Kidney (tissue), 14 donors: ENCODE results near the gene LYST. TPM values are rescaled to one million over a fixed set of nuclear protein-coding genes. Genes with fewer than 3 reads are reported as not detected.

Experiments
- DNase-seq, 5 donors: peaks; one replicate each; pipeline ENCODE4 v3.0.0-alpha.2; 2013 to 2020
- FAIRE-seq: peaks from 2 replicates; lab custom pipeline; 2012; peaks lifted over from hg19 to GRCh38; lab: Jason Lieb, UNC
- H3K27ac ChIP-seq, 2 donors: one replicate each; pipeline ENCODE4 v1.7.0; 2013; ENCODE audit warnings: low read depth in 2 of 2, low read length in 2 of 2, inconsistent platforms in 1 of 2
- H3K27me3 ChIP-seq: one replicate; pipeline ENCODE4 v1.7.1; 2013; ENCODE audit warnings: low read length, inconsistent platforms; ENCODE audit not compliant: control insufficient read depth, insufficient read depth
- H3K36me3 ChIP-seq, 3 donors: one replicate each; pipeline versions ENCODE4 v1.7.0 to v1.7.1; 2013; ENCODE audit warnings: low read length in 3 of 3, control low read depth in 1 of 3, inconsistent platforms in 1 of 3; ENCODE audit not compliant: insufficient read depth in 3 of 3, control insufficient read depth in 2 of 3
- H3K4me1 ChIP-seq, 3 donors: one replicate each; pipeline versions ENCODE4 v1.7.0 to v1.7.1; 2013; ENCODE audit warnings: low read length in 3 of 3, inconsistent platforms in 1 of 3, low read depth in 1 of 3; ENCODE audit not compliant: control insufficient read depth in 2 of 3, insufficient read depth in 2 of 3
- H3K4me3 ChIP-seq, 3 donors: one replicate each; pipeline versions ENCODE4 v1.7.0 to v1.8.1; 2013; ENCODE audit warnings: low read length in 3 of 3, control low read depth in 1 of 3, inconsistent platforms in 1 of 3
- H3K9ac ChIP-seq, 3 donors: one replicate each; pipeline versions ENCODE4 v1.7.0 to v1.7.1; 2013; ENCODE audit warnings: low read length in 3 of 3, control low read depth in 1 of 3, inconsistent platforms in 1 of 3
- H3K9me3 ChIP-seq, 3 donors: one replicate each; pipeline versions ENCODE4 v1.7.0 to v1.7.1; 2013; ENCODE audit warnings: low read length in 3 of 3, control low read depth in 1 of 3, inconsistent platforms in 1 of 3; ENCODE audit not compliant: control insufficient read depth in 2 of 3, insufficient read depth in 1 of 3
- CTCF ChIP-seq: IDR thresholded peaks from 3 replicates; pipeline ENCODE4 v1.5.1; 2012; ENCODE audit warnings: mild to moderate bottlenecking, moderate library complexity, borderline replicate concordance; ENCODE audit not compliant: insufficient read depth; ENCODE audit errors: extremely low read depth
- intact Hi-C: fragments of 100-400 bp; cut with DNase I; formaldehyde crosslinking; loops from one replicate; pipeline ENCODE4 v1.11.1; 2022
- polyA plus RNA-seq: library from polyadenylated mRNA; stranded (reverse); fragments of 350-450 nt; fragmentation: Illumina TruSeq; extraction: RNeasy Lipid Tissue Mini Kit (QIAGEN cat#74804); gene quantifications from one replicate; pipeline ENCODE4 v1.2.3, GENCODE V29; 2014; ENCODE audit warnings: low read depth, low replicate concordance; ENCODE audit not compliant: insufficient read depth
- total RNA-seq: library from RNA; stranded (reverse); fragmentation: NEBNext Ultra II Directional; extraction: Animal tissue kit (Norgen Biotek cat#: 25700); gene quantifications from one replicate; pipeline ENCODE4 v1.2.1, GENCODE V29; 2021
- donor health status: control.
- donor health status: control.
- donor health status: control.
- donor health status: control.
- donor health status: control.
- donor health status: DM: yes; HTN: yes; CAD: no.
- donor health status: Normal renal cell carcinoma (clear cell type).

Gene LYST
- total and polyA plus RNA-seq, 2 donors from 2014 or later, result 4.6 to 30.3 TPM

- TF ChIP-seq CTCF, result no peak
- DNase-seq (no peak), FAIRE-seq (no peak)
- no peak overlapping the region for H3K9ac ChIP-seq
- no peaks in the 10 kb centered on the region for H3K9me3 ChIP-seq
- no peaks in the 10 kb centered on the region for H3K36me3 ChIP-seq
- H3K27me3 ChIP-seq, result no peaks in the 10 kb centered on the region
- H3K4me3 ChIP-seq, result no peak overlapping the region
- H3K4me1 ChIP-seq, result no peaks in the 10 kb centered on the region
- no peak overlapping the region for H3K27ac ChIP-seq
- intact Hi-C loops, result no loop called here
Measured at GRCh38 chr1:235826102-235826854, 40.4 kb downstream of the LYST start.

GRCh38 chr1:235825229-235825628 is 41.5 kb downstream of the LYST start:
- no peak for DNase-seq

GRCh38 chr1:235823684-235824083 is 43.0 kb downstream of the LYST start:
- intact Hi-C loops, result no loop called here
- no peaks in the 10 kb centered on the region for H3K9me3 ChIP-seq
- FAIRE-seq, result no peak

More at GRCh38 chr1:235825229-235825628, 41.5 kb downstream of the LYST start:
- Histone ChIP-seq H3K9me3 (no peaks in the 10 kb centered on the region), H3K4me1 (no peaks in the 10 kb centered on the region), H3K27me3 (no peaks in the 10 kb centered on the region), H3K27ac (no peak overlapping the region), H3K4me3 (no peak overlapping the region), H3K9ac (no peak overlapping the region), H3K36me3 (no peaks in the 10 kb centered on the region)
- intact Hi-C loops, result no loop called here
- FAIRE-seq, result no peak
- no peak for TF ChIP-seq CTCF

More at GRCh38 chr1:235823684-235824083, 43.0 kb downstream of the LYST start:
- no peaks in the 10 kb centered on the region for H3K36me3 ChIP-seq
- H3K27me3 ChIP-seq, result no peaks in the 10 kb centered on the region
- H3K4me3 ChIP-seq, result no peak overlapping the region
- no peak for DNase-seq
- H3K9ac ChIP-seq, result no peak overlapping the region
- no peak overlapping the region for H3K27ac ChIP-seq
- H3K4me1 ChIP-seq, result no peaks in the 10 kb centered on the region
- no peak for TF ChIP-seq CTCF
